CD4-positive, alpha-beta T cell treated with Interleukin-15 for 1 hour (primary cell): ENCODE data around the gene GCDH.
"Not testable (repeated sequence)": the region's sequence is repeated elsewhere in the genome, so short reads cannot be mapped to it uniquely, and the experiment has no call there.

Experiments used
- DNase-seq: peaks from one replicate; pipeline ENCODE4 v3.0.0-alpha.2; 2020

Gene GCDH

DNA sequence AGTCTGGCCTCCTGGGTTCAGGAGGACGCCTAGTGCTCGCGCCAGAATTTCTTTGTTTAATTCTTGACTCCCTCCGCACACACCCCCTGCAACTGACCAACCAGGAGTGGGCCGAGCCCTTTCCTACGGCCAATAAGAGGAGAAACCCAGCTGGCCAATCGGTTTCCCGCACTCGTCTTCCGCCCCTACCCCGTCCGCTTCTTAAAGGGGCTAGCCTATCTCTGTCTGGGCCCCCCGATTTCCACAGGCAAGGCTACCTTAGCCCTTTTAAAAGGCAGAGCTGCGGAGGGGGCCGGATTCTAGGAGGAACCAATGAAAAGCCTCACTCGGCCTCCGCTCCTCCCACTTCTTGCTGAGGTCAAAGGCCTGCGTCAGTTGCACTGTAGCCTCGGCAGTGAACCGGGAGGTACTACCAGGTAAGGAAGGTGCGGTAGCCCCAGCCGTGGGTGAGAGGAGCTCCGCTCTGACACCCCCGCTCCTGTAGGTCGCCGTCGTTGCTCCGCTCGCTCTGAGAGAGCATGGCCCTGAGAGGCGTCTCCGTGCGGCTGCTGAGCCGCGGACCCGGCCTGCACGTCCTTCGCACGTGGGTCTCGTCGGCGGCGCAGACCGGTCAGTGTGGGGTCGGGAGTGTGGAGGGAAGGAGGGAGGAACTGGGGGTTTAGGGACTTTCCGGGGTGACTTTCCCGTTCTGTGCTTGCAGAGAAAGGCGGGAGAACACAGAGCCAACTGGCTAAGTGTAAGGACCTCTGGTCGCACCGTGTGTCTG lies at the start of gene GCDH:
GCDH (plus strand) TSS at position 374 of the 766 bp plus-strand sequence; CDS start at position 519, 145 bp downstream.
- peak; percentile 98 for DNase-seq

DNA sequence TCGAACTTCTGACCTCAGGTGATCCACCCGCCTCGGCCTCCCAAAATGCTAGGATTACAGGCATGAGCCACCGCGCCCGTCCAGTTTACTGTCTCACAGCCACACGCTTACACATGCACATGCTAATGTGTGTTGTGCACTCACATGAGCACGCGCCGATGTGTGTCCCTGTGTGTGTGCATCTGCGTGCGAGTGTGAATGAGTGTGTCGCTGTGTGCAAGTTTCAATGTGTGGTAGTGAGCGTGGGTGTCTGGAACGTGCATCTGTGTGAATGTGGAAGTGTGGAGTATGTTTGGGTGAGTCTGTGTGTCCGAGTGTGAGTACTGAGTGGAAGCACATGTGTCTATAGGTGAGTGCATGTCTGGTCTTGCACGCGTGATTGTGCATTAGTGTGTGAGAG lies 48.4 kb upstream of the GCDH start:
- no peak for DNase-seq

DNA sequence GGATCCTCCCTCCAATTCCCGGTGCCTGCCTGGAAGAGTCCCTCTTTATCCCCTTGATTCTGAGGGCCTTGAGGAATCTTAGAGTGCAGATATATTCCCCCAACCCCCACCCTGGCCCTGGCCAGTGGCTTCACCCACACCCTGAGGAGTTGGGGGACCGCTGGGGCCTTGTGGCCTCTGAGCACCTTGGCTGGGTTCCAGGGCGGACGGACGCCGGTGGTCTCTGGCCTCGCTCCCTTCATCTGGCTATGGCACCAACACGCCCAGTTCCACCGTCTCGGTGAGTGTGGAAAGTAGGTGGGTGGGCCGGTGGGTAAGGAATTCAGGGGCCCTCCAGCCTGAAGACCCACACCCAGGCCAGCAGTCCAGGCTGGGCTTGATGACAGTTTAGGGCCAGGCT lies 47.6 kb upstream of the GCDH start:
- DNase-seq: no peak

DNA sequence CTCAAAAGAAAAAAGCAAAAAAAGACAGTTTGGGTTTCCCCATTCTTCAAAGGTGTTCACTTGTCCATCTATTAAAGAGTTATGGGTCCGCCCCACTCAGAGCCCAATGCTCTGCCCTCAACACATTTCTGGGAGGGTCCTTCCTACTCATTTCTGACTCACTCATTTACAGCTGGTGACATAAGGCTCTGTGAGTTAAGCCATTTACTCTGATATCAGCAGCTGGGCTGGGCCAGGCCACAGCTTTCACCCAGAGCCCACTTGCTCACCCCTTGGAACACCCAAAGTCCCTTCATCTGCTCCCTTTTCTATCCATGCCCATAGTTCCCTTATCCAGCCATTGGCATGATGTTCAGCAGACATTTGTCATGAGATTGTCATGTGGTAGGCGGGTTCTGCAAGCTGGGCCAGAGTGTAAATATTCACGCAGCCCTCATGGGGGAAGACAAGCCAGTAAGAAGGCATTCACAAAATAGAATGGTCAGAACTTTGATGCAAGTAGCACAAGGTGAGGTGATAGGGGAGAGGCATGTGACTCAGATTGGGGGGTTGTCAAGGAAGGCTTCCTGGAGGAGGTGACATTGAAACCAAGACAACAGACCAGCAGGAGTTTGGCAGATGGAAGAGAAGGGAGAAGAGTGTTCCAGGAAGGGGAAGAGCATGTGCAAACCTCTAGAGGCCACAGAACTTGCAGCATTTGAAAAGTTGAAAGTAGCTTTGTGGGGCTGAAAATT lies 46.8 kb upstream of the GCDH start:
- no peak for DNase-seq

DNA sequence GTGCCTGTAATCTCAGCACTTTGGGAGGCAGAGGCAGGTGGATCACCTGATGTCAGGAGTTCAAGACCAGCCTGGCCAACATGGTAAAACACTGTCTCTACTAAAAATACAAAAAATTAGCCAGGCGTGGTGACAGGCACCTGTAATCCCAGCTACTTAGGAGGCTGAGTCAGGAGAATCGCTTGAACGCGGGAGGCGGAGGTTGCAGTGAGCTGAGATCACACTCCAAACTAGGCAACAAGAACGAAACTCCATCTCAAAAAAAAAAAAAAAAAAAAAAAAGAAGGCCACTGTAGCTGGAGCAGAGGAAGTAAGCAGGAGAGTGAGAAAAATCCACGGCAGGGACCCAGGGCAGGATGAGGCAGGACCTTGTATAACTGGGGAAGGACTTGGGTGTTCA lies 44.3 kb upstream of the GCDH start:
- not testable (repeated sequence) for DNase-seq

DNA sequence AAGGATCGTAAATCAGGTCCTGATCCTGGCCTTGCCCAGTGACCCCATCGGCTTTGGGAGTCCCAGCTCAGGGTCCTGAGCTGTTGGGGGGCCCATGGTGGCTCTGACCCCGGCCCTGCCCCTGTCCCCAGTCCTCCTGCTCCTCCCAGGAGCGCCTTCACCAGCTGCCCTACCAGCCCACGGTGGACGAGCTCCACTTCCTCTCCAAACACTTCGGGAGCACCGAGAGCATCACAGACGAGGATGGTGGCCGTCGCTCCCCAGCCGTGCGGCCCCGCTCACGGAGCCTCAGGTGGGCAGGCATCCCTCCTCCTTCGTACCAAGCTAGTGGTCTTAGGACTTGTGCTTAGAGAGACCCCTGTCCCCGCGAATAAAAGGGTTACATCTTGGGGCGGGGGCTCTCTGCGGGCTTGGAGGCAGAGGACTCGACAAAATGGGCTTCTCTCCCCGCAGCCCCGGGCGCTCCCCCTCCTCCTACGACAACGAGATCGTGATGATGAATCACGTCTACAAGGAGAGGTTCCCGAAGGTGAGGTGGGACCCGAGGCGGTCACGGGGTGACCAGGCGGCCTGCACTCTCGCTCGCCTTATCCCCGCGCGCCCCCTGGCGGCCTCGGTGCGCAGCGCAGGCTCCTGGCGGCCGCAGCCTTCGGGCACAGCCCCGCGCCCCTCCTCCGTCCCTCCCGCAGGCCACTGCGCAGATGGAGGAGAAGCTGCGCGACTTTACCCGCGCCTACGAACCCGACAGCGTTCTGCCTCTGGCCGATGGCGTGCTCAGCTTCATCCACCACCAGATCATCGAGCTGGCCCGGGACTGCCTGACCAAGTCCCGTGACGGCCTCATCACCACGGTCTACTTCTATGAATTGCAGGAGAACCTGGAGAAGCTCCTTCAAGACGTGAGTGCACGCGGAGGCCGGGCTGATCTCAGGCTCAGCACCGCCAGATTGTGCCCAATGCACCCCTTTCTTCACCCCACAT lies 43.5 kb upstream of the GCDH start:
- DNase-seq: peak; percentile 80

DNA sequence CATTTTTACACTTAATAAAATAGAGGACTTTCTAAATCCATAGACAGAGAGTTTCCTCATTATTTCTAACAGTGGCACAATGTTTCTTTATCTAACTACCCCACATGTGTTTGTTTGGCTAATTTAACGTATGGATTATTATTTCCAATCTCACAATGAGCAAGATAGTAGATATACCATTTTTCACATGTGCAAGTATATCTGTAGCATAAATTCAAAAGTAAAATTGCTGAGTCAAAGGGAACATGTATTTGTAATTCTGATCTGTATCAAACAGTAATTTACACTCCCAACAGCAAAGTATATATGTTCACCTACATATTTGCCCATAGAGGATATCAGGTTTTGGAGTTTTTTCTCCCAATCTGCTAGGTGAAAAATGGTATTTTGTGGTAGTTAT lies 34.3 kb upstream of the GCDH start:
- DNase-seq: no peak

DNA sequence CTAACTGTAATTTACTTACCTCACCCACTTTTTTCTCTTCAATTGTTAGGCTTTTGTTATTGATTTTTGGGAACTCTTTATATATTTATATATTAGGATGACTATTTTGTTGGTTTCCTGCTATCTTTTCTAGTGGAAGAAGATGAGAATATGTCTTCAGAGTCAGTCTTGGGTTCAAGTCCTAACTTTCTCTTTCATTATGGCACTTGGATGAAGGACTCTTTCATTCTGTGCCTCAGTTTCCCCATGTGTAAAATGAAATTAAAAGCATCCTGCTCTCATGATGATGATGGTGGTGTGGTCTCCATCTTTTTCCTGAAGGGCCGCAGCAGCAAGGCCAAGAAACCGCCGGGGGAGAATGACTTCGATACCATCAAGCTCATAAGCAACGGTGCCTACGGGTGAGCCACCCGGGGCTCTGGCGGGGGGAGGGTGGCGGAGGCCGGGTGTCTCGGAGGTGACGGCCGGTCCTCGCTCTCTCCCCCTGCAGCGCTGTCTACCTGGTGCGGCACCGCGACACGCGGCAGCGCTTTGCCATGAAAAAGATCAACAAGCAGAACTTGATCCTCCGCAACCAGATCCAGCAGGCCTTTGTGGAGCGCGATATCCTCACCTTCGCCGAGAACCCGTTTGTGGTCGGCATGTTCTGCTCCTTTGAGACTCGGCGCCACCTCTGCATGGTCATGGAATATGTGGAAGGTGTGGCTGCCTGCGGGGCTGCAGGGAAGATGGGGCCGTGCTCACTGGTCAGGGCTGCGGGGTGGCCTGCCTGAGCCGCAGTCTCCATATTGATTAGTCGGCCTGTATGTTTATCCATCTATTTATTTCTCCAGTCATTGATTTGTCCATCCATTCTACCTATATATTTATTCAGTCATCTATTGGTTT lies 32.7 kb upstream of the GCDH start:
- DNase-seq: no peak

DNA sequence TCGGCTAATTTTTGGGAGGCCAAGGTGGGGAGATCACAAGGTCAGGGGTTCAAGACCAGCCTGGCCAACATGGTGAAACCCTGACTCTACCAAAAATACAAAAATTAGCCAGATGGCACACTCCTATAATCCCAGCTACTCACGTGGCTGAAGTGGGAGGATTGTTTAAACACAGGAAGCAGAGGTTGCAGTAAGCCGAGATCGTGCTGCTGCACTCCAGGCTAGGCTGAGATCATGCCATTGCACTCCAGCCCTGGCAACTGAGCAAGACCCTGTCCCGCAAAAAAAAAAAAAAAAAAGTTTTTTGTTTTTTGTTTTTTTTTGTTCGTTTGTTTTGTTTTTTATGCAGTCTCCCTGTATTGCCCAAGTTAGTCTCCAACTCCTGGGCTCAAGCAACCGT lies 31.4 kb upstream of the GCDH start:
- no peak for DNase-seq

DNA sequence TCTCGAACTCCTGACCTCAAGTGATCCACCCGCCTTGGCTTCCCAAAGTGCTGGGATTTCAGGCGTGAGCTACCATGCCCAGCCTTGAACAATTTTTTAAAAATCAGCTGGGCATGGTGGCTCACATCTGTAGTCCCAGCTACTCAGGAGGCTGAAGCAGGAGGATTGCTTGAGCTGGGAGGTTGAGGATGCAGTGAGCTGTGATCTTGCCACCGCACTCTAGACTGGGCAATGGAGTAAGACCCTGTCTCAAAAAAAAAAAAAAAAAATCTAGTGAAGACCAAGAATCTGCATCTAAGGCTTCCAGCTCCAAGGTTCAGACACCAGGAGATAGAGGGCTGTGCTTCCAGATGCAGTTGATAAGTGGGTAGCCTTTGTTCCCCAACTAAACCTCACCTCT lies 26.8 kb upstream of the GCDH start:
- DNase-seq: no peak

DNA sequence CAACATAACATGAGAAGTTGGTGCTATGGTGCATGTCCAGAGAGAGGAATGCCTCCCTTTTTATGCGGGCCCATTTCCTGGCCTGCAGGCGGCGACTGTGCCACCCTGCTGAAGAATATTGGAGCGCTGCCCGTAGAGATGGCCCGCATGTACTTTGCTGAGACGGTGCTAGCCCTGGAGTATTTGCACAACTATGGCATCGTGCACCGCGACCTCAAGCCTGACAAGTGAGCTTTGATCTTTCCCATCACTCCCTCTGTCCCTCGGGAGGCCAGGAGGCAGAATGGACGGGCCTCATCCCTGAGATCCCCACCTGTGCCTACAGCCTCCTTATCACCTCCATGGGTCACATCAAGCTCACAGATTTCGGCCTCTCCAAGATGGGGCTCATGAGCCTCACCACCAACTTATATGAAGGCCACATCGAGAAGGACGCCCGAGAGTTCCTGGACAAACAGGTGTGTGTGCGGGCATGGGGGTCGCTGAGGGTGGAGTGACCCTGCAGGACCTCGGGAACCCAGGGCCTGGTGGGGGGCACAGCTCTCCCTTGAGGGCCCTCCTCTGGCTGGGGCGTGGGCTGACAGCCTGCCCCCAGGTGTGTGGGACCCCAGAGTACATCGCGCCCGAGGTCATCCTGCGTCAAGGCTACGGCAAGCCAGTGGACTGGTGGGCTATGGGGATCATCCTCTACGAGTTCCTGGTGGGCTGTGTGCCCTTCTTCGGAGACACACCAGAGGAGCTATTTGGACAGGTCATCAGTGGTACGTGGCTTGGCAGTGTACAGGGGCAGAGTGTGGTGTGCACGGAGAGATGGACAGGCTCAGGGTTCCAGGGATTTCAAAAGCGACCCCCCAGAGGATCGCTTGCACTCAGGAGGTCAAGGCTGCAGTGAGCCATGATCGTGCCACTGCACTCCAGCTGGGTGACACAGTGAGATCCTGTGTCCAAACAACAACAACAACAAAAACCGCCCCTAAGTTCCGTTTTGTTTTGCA lies 25.9 kb upstream of the GCDH start:
- DNase-seq: no peak

DNA sequence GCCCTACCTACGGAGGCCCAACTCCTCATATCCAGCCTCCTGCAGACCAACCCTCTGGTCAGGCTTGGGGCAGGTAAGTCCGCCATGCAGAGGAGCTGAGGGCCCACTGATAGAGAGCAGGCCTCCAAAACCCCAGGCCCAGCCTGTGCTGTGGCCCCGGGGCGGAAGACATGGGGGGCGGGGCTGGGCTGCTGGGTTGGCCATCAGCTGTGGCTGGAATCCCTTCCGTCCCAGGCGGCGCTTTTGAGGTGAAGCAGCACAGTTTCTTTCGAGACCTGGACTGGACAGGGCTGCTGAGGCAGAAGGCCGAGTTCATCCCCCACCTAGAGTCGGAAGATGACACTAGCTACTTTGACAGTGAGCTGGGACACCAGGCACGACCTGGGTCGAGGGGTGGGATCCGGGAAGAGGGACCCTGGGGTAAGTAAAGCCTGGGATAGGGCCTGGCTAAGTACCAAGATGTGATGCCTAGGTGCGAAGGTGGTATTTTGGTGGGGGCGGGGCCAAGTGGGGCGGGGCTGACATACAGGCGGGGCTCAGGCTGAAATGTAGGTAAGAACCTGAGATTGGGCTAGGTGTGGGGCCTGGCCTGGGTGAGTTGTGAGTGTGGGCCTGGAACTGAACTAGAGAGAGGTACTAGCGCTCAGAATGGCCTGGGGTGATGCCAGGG lies 25.1 kb upstream of the GCDH start:
- no peak for DNase-seq

DNA sequence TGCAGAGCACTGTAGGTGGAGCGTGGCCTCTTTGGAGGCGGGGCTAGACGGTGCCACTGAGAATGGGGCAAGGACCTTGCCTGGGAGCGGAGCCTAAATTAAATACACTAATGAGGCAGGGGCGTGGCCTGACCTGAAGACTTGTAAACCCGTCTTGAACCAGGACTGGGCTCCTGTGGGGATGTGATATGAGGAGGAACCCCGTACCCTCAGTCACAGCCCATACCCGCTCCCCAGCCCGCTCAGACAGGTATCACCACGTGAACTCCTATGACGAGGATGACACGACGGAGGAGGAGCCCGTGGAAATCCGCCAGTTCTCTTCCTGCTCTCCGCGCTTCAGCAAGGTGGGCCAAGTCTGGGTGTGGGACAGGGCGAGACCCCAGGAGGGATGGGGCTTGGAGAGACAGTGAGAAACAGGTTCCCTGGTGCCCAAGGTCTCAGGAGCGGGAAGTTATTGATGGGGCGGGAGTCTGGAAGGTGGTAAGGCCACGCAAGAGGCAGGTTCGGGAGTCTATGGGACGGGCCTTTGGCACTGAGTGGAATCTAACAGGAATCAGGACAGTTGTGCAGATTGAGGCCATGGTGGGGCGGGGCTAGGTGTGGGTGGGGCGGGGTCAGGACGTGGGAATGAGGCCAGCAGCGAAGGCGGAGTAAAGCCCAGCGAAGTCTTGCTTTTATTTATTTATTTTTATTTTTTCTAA lies 24.4 kb upstream of the GCDH start:
- no peak for DNase-seq

DNA sequence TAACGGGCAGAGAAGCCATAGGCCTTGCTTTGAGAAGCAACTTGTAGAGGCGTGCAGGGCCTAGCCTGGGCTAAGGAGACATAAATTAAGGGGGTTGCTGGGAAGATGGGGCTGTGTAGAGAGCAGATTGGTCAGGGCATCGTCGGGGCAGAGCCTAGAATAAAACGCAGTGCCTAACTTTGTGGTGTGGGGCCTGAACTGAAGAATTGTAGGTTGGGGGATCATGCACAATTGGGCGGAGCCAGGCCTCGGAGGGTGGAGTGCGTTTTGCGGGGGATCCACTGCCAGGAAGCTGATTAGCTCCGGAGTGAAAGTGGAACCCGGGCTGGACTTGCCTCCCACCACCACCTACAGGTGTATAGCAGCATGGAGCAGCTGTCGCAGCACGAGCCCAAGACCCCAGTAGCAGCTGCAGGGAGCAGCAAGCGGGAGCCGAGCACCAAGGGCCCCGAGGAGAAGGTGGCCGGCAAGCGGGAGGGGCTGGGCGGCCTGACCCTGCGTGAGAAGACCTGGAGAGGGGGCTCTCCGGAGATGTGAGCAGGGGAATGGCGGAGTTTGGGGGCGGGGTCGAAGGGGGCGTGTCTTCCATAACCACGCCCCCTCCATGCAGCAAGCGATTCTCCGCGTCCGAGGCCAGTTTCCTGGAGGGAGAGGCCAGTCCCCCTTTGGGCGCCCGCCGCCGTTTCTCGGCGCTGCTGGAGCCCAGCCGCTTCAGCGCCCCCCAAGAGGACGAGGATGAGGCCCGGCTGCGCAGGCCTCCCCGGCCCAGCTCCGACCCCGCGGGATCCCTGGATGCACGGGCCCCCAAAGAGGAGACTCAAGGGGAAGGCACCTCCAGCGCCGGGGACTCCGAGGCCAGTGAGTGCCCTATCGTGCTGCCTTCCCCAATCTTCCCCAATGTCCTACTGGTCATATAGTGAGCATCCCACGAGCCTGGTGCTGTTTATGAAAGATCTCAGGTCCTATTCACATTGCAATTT lies 23.6 kb upstream of the GCDH start:
- peak; percentile 67 for DNase-seq

DNA sequence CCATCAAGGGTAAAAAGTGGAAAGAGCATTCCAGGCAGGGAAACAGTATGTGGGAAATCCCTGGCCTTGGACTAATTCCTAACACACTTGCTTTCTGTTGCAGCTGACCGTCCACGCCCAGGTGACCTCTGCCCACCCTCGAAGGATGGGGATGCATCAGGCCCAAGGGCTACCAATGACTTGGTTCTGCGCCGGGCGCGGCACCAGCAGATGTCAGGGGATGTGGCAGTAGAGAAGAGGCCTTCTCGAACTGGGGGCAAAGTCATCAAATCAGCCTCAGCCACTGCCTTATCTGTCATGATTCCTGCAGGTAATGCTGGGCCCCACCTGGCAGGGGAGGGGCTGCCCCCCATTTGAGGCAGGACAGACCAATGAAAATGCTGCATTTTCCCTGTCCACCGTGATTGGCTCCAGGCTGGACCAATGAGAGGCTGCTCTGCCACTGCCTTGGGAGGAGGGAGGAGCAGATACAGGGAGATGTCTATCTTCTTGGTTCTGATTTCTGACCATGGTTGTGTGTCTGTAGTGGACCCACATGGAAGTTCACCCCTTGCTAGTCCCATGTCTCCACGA lies 22.3 kb upstream of the GCDH start:
- DNase-seq: no peak

DNA sequence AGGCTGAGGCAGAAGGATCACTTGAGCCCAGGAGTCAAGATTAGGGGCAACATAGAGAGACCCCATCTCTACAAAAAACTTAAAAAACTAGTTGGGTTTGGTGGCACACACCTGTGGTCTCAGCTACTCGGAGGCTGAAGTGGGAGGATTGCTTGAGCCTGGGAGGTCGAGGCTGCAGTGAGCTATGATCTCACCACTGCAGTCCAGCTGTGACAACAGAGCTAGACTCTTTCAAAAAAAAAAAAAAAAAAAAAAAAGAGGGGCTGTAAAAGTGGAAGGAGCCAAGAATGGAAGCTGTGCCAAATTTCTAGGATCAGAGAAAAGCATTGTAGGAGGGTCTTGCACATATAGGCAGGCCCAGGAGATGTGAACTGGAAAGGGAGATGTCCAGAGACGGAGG lies 19.3 kb upstream of the GCDH start:
- no peak for DNase-seq

DNA sequence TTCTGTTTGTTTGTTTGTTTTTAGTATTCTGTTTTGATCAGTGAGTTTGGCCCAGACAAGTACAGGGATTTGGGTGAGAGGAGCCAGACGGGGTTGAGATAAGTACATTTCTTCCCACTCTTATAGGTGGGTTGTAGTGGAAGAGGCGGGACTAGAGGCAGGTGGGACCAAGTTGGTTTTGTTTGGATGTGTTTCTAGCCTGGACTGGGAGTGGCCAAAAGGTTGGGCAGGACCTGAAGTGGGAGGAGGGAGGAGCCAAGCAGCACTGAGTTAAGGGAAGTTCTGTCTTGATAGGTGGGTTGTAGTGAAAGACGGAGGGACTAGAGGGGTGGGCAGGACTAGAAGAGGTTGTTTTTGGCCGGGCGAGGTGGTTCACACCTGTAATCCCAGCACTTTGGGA lies 18.7 kb upstream of the GCDH start:
- DNase-seq: no peak
